Cardiac muscle cell (in vitro differentiated cells and primary cell): Measurements from ENCODE around the gene CPED1. TPM values are rescaled to one million over a fixed set of nuclear protein-coding genes. Genes with fewer than 3 reads are reported as not detected.

Experiments used
- DNase-seq, 2 donors: peaks; one replicate each; pipeline versions ENCODE4 v3.0.0 to v3.0.0-alpha.2; 2010 to 2017; ENCODE audit warnings: low read depth in 1 of 2, low spot score in 1 of 2
- H3K27ac ChIP-seq: fragments of 200-600 bp; sonication (generic); 2 replicates; pipeline ENCODE4 v1.5.1; 2016
- H3K27me3 ChIP-seq: fragments of 200-600 bp; sonication (generic); 2 replicates; pipeline ENCODE4 v1.6.0; 2016; ENCODE audit warnings: control low read depth
- H3K36me3 ChIP-seq: fragments of 200-600 bp; sonication (generic); 2 replicates; pipeline ENCODE4 v1.5.1; 2016; ENCODE audit warnings: control low read depth
- H3K4me1 ChIP-seq: fragments of 200-600 bp; sonication (generic); 2 replicates; pipeline ENCODE4 v1.8.1; 2017; ENCODE audit warnings: low read depth, mild to moderate bottlenecking, mixed run types
- H3K4me3 ChIP-seq: fragments of 200-600 bp; sonication (generic); 2 replicates; pipeline ENCODE4 v1.5.1; 2016; ENCODE audit warnings: mild to moderate bottlenecking
- H3K9me3 ChIP-seq: fragments of 200-600 bp; sonication (generic); 2 replicates; pipeline ENCODE4 v1.5.1; 2017; ENCODE audit warnings: low read depth, mild to moderate bottlenecking, control low read depth
- polyA plus RNA-seq: library from polyadenylated mRNA; unstranded; fragments of >200 nt; fragmentation: Nextera tagmentation; extraction: Ambion mirVana; gene quantifications from 2 replicates; pipeline ENCODE4 v1.2.1, GENCODE V29; 2016
- total RNA-seq: library from RNA; depleted of rRNA; stranded (reverse); fragments of >200 nt; gene quantifications from 2 replicates; pipeline ENCODE4 v1.2.3, GENCODE V29; 2016
- TF ChIP-seq, protein P1 (sequence below): IDR thresholded peaks from 2 replicates; pipeline ENCODE4 v1.5.1; 2012; ENCODE audit warnings: low read depth, mild to moderate bottlenecking, low read length

The CPED1 gene
- total and polyA plus RNA-seq, 2 experiments from 2014 or later: 0.67 to 3.2 TPM

DNA sequence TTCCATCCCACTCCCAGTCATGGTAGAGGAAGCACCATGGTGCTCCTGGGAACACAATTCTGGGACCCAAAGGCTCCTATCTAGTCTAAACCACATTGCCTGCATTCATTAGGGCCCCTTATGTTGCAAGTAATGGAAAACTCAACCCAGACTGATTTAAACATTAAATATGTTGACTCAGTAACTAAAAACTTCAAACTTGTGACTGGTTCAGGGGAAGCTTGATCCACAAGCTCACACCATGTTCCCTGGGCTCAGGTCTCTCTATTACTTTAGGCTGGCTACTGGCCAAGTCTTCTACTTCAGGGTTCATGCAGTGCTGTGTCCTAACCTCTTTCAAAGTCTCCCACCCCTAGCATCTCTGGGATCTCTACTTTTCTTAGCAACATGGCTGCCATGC is 353.4 kb downstream of the CPED1 start:
- Histone ChIP-seq H3K4me1 (no peaks in the 10 kb centered on the region), H3K27ac (no peak overlapping the region), H3K36me3 (no peaks in the 10 kb centered on the region), H3K4me3 (no peak overlapping the region), H3K9me3 (no peaks in the 10 kb centered on the region), H3K27me3 (no peaks in the 10 kb centered on the region)
- TF ChIP-seq, protein P1, sequence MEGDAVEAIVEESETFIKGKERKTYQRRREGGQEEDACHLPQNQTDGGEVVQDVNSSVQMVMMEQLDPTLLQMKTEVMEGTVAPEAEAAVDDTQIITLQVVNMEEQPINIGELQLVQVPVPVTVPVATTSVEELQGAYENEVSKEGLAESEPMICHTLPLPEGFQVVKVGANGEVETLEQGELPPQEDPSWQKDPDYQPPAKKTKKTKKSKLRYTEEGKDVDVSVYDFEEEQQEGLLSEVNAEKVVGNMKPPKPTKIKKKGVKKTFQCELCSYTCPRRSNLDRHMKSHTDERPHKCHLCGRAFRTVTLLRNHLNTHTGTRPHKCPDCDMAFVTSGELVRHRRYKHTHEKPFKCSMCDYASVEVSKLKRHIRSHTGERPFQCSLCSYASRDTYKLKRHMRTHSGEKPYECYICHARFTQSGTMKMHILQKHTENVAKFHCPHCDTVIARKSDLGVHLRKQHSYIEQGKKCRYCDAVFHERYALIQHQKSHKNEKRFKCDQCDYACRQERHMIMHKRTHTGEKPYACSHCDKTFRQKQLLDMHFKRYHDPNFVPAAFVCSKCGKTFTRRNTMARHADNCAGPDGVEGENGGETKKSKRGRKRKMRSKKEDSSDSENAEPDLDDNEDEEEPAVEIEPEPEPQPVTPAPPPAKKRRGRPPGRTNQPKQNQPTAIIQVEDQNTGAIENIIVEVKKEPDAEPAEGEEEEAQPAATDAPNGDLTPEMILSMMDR: no peak
- no peak for DNase-seq

DNA sequence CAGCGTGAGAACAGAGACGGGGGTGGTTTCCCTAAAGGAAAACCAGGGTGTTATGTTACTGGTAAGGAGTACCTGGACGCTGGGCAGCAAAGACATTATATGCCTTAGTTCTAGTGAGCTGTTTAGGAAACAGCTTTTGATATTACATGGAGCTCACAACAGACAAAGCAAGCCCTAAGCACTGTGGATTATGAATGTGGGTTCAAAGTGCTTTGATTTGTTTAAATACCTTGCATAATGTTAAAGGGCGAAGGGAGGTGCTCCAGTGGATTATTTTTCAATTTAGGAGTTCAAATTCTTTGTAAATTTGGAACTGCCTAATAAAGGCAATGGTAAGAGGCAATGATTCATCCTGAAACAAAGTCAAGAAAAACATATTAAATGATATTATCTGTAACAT is 354.1 kb downstream of the CPED1 start:
- Histone ChIP-seq H3K4me3 (no peak overlapping the region), H3K36me3 (no peaks in the 10 kb centered on the region), H3K27me3 (no peaks in the 10 kb centered on the region), H3K27ac (no peak overlapping the region), H3K9me3 (no peaks in the 10 kb centered on the region), H3K4me1 (no peaks in the 10 kb centered on the region)
- TF ChIP-seq, protein P1: no peak
- DNase-seq: no peak

DNA sequence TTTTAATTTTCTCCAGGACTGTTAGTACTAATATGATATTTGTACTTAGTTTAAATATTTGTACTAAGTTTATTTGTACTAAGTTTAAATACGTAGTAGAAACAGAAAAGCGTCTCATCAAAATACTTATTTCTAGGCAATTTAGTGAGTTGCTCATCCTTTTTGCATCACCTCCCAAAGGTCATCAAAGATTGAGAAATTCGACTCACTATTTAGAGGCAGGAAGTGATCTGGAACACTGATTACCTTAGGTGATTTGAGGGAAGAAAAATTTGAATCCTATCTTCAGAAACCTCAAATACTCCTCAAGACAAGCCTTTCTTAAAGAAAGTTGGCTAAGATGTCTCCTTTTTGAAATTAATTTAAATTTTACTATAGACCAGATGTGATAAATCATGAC is 354.8 kb downstream of the CPED1 start:
- TF ChIP-seq, protein P1: no peak
- DNase-seq: no peak

GRCh38 chr7:121344093-121344492 is 355.6 kb downstream of the CPED1 start:
- no peak for DNase-seq
- H3K9me3 ChIP-seq: no peaks in the 10 kb centered on the region
- no peaks in the 10 kb centered on the region for H3K36me3 ChIP-seq
- no peaks in the 10 kb centered on the region for H3K4me1 ChIP-seq
- TF ChIP-seq, protein P1: no peak
- no peaks in the 10 kb centered on the region for H3K27me3 ChIP-seq
- no peak overlapping the region for H3K4me3 ChIP-seq
- H3K27ac ChIP-seq: no peak overlapping the region

More for the DNA sequence above, 354.8 kb downstream of the CPED1 start:
- no peaks in the 10 kb centered on the region for H3K36me3 ChIP-seq
- H3K9me3 ChIP-seq: no peaks in the 10 kb centered on the region
- no peak overlapping the region for H3K27ac ChIP-seq
- H3K27me3 ChIP-seq: no peaks in the 10 kb centered on the region
- H3K4me3 ChIP-seq: no peak overlapping the region
- no peaks in the 10 kb centered on the region for H3K4me1 ChIP-seq

GRCh38 chr7:121344497-121344896 is 356.0 kb downstream of the CPED1 start:
- no peaks in the 10 kb centered on the region for H3K36me3 ChIP-seq
- H3K27ac ChIP-seq: no peak overlapping the region
- H3K27me3 ChIP-seq: no peaks in the 10 kb centered on the region
- no peaks in the 10 kb centered on the region for H3K4me1 ChIP-seq
- no peak overlapping the region for H3K4me3 ChIP-seq
- H3K9me3 ChIP-seq: no peaks in the 10 kb centered on the region
- TF ChIP-seq, protein P1: no peak
- DNase-seq: no peak

Other genes starting within 250 kb of the CPED1 start
- gene TSPAN12, start 130.6 kb upstream of the CPED1 start, total RNA-seq: 3.7 and 6.7 TPM in 2 replicates
- gene TSPAN12, start 130.6 kb upstream of the CPED1 start, polyA plus RNA-seq: 7.0 and 9.3 TPM in 2 replicates
- gene ING3, start 37.9 kb upstream of the CPED1 start, total RNA-seq: 10.7 and 15.5 TPM in 2 replicates
- gene ING3, start 37.9 kb upstream of the CPED1 start, polyA plus RNA-seq: 12.2 and 18.4 TPM in 2 replicates